ENCODE data around the gene GAP43.

Gene GAP43

DNA sequence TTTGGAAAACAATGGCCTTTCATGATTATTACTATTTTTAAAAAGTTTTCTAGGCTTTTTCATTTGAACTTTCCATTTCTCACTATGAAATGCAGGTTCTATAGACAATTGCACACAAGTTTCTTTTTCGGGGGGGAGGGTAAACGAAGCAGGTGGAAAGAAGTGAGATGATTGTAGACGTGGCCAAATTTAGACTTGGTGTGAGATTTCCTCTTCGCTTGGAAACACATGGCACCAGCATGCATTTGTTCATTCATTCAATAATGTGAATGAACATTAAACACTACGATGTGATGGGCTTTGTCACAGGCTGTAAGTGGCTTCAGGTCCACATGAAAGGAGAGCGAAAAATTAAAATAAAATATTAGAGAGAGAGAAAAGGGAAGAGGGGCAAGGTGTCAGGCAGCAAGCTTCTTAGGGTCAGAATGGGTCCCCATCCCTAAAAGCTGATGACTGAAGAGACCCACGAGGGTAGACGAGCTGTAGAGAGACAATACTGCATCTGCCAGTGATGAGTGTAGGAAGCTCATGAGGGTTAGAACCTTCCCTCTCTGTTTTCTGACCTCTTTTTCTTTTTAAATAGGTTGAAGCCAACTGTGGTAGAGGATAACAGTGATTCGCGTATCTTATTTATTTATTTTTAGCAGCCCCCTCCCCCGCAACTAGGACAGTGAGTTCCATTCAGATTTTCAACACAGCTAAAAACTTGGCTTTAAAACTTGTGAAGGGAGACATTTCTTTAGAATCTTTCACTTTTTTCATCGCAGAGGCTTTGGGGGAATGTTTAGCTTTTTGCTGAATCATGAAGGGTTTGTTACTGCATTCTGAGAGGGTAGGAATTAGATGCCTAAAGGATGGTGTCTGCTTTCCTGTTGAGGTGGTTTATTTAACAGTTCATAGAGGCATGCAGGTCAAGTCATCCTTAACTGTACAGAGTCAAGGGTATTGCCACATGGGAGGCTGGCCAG lies 36.2 kb downstream of the GAP43 start:
- no peaks in the 10 kb centered on the region for H3K27me3 ChIP-seq (ENCODE audit: control insufficient read depth in 1 of 2, insufficient read depth in 2 of 2, low read length in 2 of 2)
- H3K27ac ChIP-seq (ENCODE audit: low read depth, low read length): no peak overlapping the region
- H3K36me3 ChIP-seq (ENCODE audit: control insufficient read depth in 1 of 2, insufficient read depth in 2 of 2, low read length in 2 of 2): no peaks in the 10 kb centered on the region
- peak overlapping the region; percentile 83 to 89 for H3K4me3 ChIP-seq (ENCODE audit: low read depth in 1 of 2, low read length in 2 of 2)
- peaks cover 0 to 15% of the 10 kb centered on the region in 2 donors for H3K4me1 ChIP-seq (ENCODE audit: control insufficient read depth in 1 of 2, insufficient read depth in 2 of 2, low read length in 2 of 2)
- H3K9ac ChIP-seq (ENCODE audit: low read depth in 1 of 2, low read length in 2 of 2): peak overlapping the region; percentile 53 to 74
- no peaks in the 10 kb centered on the region for H3K9me3 ChIP-seq (ENCODE audit: control insufficient read depth in 1 of 2, low read length in 2 of 2)

DNA sequence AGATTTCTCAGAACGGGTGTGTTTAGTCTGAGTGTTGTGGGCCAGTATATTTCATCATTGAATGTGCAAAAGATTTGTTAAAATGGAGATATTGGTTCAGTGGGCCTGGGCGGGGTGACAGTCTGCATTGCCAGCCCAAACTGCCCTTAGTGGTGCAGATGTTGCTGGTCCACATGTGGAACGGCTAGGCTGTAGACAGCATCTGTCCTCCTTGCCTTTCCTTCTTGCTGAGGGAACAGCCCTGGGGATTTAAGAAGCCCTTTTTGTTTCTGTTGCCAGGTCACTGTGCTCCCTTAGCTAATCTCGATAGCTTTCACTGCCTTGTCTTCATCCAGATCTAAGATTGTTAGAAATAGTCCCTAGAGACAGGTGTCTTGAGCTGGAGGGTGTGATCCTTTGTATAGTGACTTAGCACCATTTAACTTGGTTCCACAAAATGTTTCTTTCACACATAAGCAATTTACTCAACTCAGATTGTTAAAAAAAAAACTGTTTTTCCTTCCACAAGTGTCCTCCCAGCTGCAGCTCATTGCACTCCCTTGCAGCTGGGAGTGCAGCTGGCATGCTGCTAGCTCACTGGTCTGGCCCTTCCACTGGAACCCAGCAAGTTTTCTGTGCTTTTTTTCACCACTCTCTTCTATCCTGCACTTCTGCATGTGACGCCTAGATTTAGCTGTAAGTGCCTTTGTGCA lies 37.5 kb downstream of the GAP43 start:
- no peaks in the 10 kb centered on the region for H3K27me3 ChIP-seq (ENCODE audit: control insufficient read depth in 1 of 2, insufficient read depth in 2 of 2, low read length in 2 of 2)
- no peak overlapping the region for H3K27ac ChIP-seq (ENCODE audit: low read depth, low read length)
- no peaks in the 10 kb centered on the region for H3K9me3 ChIP-seq (ENCODE audit: control insufficient read depth in 1 of 2, low read length in 2 of 2)

DNA sequence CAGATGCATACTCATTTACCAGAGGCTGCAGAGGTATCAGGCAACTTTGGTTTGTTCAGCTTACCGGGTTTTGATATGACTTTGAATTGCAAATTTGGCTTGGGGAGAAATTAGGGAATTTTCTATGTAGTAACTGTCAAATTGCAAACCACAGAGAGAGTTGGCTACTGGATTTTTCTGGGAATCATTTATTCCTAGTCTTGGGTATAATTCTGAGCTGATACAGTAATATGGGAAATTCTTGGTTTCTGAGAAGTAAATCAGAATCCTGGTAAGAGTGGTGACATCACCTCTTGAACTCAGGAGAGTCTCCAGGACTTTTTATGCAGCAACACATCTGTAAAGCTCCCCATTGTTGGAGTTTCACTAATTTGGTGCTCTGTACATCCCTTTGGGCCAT lies 39.0 kb downstream of the GAP43 start:
- H3K9me3 ChIP-seq (ENCODE audit: control insufficient read depth in 1 of 2, low read length in 2 of 2): no peaks in the 10 kb centered on the region
- no peaks in the 10 kb centered on the region for H3K36me3 ChIP-seq (ENCODE audit: control insufficient read depth in 1 of 2, insufficient read depth in 2 of 2, low read length in 2 of 2)
- no peak overlapping the region for H3K9ac ChIP-seq (ENCODE audit: low read depth in 1 of 2, low read length in 2 of 2)
- H3K4me3 ChIP-seq (ENCODE audit: low read depth in 1 of 2, low read length in 2 of 2): no peak overlapping the region
- H3K27me3 ChIP-seq (ENCODE audit: control insufficient read depth in 1 of 2, insufficient read depth in 2 of 2, low read length in 2 of 2): no peaks in the 10 kb centered on the region
- no peak overlapping the region for H3K27ac ChIP-seq (ENCODE audit: low read depth, low read length)
- peaks cover 0 to 15% of the 10 kb centered on the region in 2 donors for H3K4me1 ChIP-seq (ENCODE audit: control insufficient read depth in 1 of 2, insufficient read depth in 2 of 2, low read length in 2 of 2)

More for the DNA sequence above, 37.5 kb downstream of the GAP43 start:
- H3K9ac ChIP-seq (ENCODE audit: low read depth in 1 of 2, low read length in 2 of 2): no peak overlapping the region
- no peaks in the 10 kb centered on the region for H3K36me3 ChIP-seq (ENCODE audit: control insufficient read depth in 1 of 2, insufficient read depth in 2 of 2, low read length in 2 of 2)
- H3K4me3 ChIP-seq (ENCODE audit: low read depth in 1 of 2, low read length in 2 of 2): no peak overlapping the region
- H3K4me1 ChIP-seq (ENCODE audit: control insufficient read depth in 1 of 2, insufficient read depth in 2 of 2, low read length in 2 of 2): peaks cover 0 to 15% of the 10 kb centered on the region in 2 donors

DNA sequence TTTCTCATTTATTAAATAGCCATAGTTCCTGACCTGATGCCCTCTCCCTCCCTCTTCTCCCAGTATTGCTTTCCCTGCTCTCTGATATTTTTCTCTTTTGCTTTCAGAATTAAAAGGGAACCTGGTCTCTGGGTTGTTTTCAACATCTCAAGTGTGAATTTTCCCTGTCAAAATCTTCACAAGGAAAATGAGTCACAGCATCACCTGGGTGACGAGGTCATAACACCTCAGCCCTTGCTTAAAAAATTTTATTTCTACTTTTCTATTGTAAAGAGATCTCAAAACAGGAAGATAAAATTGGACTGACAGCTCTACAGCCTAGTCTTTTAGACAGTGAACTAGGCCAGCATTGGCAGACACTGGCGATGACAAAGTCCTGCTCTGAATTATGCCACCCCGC lies 40.1 kb downstream of the GAP43 start:
- no peak overlapping the region for H3K4me3 ChIP-seq (ENCODE audit: low read depth in 1 of 2, low read length in 2 of 2)
- H3K27me3 ChIP-seq (ENCODE audit: control insufficient read depth in 1 of 2, insufficient read depth in 2 of 2, low read length in 2 of 2): no peaks in the 10 kb centered on the region
- no peaks in the 10 kb centered on the region for H3K9me3 ChIP-seq (ENCODE audit: control insufficient read depth in 1 of 2, low read length in 2 of 2)
- no peaks in the 10 kb centered on the region for H3K36me3 ChIP-seq (ENCODE audit: control insufficient read depth in 1 of 2, insufficient read depth in 2 of 2, low read length in 2 of 2)
- H3K4me1 ChIP-seq (ENCODE audit: control insufficient read depth in 1 of 2, insufficient read depth in 2 of 2, low read length in 2 of 2): peaks cover 0 to 8% of the 10 kb centered on the region in 2 donors
- H3K27ac ChIP-seq (ENCODE audit: low read depth, low read length): no peak overlapping the region
- no peak overlapping the region for H3K9ac ChIP-seq (ENCODE audit: low read depth in 1 of 2, low read length in 2 of 2)

DNA sequence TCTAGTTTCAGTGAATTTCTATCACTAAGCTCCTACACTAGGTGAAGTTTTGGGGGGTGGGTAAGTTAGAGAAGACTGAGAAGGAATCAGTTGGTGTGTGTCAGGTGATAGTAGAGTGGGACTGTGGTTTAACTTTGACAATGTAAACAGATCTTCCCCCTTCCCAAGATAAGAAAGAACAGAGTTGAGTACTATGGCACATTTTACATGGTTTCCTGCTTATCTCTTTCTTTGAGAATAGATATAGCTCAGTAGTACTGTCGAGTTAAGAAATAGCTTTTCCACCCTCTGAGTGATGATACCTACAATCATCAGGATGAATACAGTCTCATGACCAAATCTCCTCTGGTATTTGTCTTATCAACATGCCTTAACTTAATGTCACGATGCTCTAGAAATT lies 42.8 kb downstream of the GAP43 start:
- Histone ChIP-seq H3K36me3 (ENCODE audit: control insufficient read depth in 1 of 2, insufficient read depth in 2 of 2, low read length in 2 of 2) (no peaks in the 10 kb centered on the region), H3K27ac (ENCODE audit: low read depth, low read length) (no peak overlapping the region), H3K9me3 (ENCODE audit: control insufficient read depth in 1 of 2, low read length in 2 of 2) (no peaks in the 10 kb centered on the region), H3K4me1 (ENCODE audit: control insufficient read depth in 1 of 2, insufficient read depth in 2 of 2, low read length in 2 of 2) (no peaks in the 10 kb centered on the region), H3K9ac (ENCODE audit: low read depth in 1 of 2, low read length in 2 of 2) (no peak overlapping the region), H3K27me3 (ENCODE audit: control insufficient read depth in 1 of 2, insufficient read depth in 2 of 2, low read length in 2 of 2) (no peaks in the 10 kb centered on the region), H3K4me3 (ENCODE audit: low read depth in 1 of 2, low read length in 2 of 2) (no peak overlapping the region)

DNA sequence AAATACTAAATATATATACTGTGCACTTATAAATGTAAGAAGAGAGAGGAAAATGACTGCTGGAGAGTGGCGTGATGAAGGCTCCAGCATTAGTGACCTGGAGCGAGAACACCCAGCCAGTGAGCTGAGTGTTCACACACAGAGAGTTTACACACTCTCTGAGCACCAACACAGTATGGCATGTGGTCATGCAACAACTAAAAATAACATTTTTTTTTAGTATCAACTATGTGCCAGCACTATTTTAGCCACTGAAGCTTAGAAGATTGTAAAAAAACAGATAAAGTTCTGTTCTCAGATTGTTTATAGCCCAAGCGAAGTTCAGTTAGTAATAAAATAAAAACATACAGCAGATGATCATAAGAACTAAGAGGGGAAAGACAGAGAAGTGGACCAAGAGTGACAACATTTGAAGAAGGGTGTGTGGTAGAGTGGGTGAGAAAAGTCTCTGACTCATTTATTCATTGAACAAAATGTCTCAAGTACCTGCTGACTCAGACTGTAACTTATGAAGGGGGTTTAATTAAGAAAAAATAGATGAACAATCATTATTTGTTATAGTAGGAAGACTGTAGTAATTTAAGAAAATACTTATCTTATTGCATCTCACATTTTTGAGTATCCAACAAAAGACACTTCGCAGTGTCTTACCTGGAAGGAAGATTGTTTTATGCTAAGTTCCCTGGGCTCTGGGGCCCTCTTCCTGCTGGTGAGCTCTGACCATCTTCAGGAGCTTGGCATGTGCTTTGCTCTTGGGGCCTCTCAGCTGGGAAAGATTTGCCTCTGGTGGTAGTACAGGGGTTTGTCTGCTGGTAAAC lies 43.8 kb downstream of the GAP43 start:
- H3K27me3 ChIP-seq (ENCODE audit: control insufficient read depth in 1 of 2, insufficient read depth in 2 of 2, low read length in 2 of 2): no peaks in the 10 kb centered on the region
- no peak overlapping the region for H3K4me3 ChIP-seq (ENCODE audit: low read depth in 1 of 2, low read length in 2 of 2)
- H3K4me1 ChIP-seq (ENCODE audit: control insufficient read depth in 1 of 2, insufficient read depth in 2 of 2, low read length in 2 of 2): no peaks in the 10 kb centered on the region
- no peaks in the 10 kb centered on the region for H3K36me3 ChIP-seq (ENCODE audit: control insufficient read depth in 1 of 2, insufficient read depth in 2 of 2, low read length in 2 of 2)
- no peak overlapping the region for H3K9ac ChIP-seq (ENCODE audit: low read depth in 1 of 2, low read length in 2 of 2)
- no peaks in the 10 kb centered on the region for H3K9me3 ChIP-seq (ENCODE audit: control insufficient read depth in 1 of 2, low read length in 2 of 2)
- no peak overlapping the region for H3K27ac ChIP-seq (ENCODE audit: low read depth, low read length)

DNA sequence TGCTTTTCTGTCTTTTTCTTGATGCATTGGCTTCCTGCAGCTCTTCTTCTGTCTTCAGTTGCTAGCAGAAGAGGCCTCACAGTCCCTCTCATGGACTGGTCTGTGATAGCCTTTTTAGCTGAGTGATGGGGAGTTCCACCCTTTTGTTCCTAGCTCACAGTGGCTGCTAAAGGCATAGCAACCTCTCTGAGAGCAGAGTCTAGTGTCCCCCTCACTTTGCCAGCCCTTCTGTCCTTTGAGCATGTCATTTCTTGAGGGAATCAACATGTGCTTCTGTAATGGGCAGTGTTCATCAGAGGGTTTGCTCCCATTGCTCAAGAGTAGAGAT lies 44.4 kb downstream of the GAP43 start:
- no peak overlapping the region for H3K9ac ChIP-seq (ENCODE audit: low read depth in 1 of 2, low read length in 2 of 2)
- H3K27ac ChIP-seq (ENCODE audit: low read depth, low read length): no peak overlapping the region
- no peaks in the 10 kb centered on the region for H3K9me3 ChIP-seq (ENCODE audit: control insufficient read depth in 1 of 2, low read length in 2 of 2)
- no peaks in the 10 kb centered on the region for H3K27me3 ChIP-seq (ENCODE audit: control insufficient read depth in 1 of 2, insufficient read depth in 2 of 2, low read length in 2 of 2)
- H3K36me3 ChIP-seq (ENCODE audit: control insufficient read depth in 1 of 2, insufficient read depth in 2 of 2, low read length in 2 of 2): no peaks in the 10 kb centered on the region
- H3K4me3 ChIP-seq (ENCODE audit: low read depth in 1 of 2, low read length in 2 of 2): no peak overlapping the region
- H3K4me1 ChIP-seq (ENCODE audit: control insufficient read depth in 1 of 2, insufficient read depth in 2 of 2, low read length in 2 of 2): no peaks in the 10 kb centered on the region

DNA sequence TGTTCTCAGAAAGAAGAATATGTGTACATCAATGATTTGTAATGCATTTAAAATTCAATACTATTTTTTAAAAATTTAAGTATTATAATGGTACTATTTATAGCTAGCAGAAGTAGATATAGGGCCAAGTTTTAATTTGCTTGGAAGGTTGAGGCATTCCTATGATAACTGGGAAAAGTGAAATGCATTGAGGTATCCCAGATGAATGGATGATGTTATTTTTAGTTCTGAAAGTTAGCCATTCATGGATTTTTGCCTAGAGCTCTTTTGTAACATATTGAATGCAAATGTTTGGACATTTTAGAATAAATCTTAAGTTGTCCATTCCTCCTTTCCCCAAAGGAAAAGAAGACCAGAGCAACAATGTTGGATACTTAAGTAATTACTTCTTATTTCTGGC lies 47.6 kb downstream of the GAP43 start:
- no peak overlapping the region for H3K27ac ChIP-seq (ENCODE audit: low read depth, low read length)
- no peaks in the 10 kb centered on the region for H3K27me3 ChIP-seq (ENCODE audit: control insufficient read depth in 1 of 2, insufficient read depth in 2 of 2, low read length in 2 of 2)
- H3K36me3 ChIP-seq (ENCODE audit: control insufficient read depth in 1 of 2, insufficient read depth in 2 of 2, low read length in 2 of 2): no peaks in the 10 kb centered on the region
- no peaks in the 10 kb centered on the region for H3K9me3 ChIP-seq (ENCODE audit: control insufficient read depth in 1 of 2, low read length in 2 of 2)
- no peaks in the 10 kb centered on the region for H3K4me1 ChIP-seq (ENCODE audit: control insufficient read depth in 1 of 2, insufficient read depth in 2 of 2, low read length in 2 of 2)
- H3K9ac ChIP-seq (ENCODE audit: low read depth in 1 of 2, low read length in 2 of 2): no peak overlapping the region
- no peak overlapping the region for H3K4me3 ChIP-seq (ENCODE audit: low read depth in 1 of 2, low read length in 2 of 2)

DNA sequence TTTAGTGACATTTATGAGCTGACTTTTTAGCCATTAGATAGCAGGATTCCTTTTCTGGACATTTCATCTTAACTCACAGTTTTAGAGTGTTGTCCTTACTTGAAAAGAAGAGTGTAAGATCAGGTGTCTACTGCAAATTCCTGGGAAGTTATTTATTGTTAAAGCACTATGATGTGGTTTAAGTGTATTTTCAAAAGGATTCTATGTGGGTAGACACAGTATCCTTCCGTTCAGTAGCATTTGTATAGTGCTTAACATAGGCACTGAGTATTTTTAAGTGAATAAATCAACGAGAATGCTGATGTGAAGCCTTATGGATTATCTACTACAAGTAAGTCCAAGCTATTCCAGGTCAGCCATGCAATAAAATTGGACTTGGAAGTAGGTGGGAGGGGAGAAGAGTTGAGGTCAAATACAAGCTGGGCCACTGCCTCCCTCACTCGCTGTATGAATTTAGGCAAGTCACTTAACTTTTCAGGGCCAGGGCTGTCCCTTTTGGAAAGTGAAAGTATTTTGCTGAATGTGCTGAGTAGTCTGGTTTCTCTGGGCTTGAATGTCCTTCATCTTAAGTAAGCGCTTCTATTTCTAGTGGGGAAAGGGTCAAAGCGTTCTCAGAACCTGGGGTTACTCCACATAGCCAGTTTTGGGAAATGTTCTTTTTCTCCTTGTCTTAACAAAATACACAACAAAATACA lies 48.6 kb downstream of the GAP43 start:
- H3K9ac ChIP-seq (ENCODE audit: low read depth in 1 of 2, low read length in 2 of 2): no peak overlapping the region
- no peaks in the 10 kb centered on the region for H3K9me3 ChIP-seq (ENCODE audit: control insufficient read depth in 1 of 2, low read length in 2 of 2)
- H3K27ac ChIP-seq (ENCODE audit: low read depth, low read length): no peak overlapping the region
- no peaks in the 10 kb centered on the region for H3K4me1 ChIP-seq (ENCODE audit: control insufficient read depth in 1 of 2, insufficient read depth in 2 of 2, low read length in 2 of 2)
- H3K36me3 ChIP-seq (ENCODE audit: control insufficient read depth in 1 of 2, insufficient read depth in 2 of 2, low read length in 2 of 2): no peaks in the 10 kb centered on the region
- H3K27me3 ChIP-seq (ENCODE audit: control insufficient read depth in 1 of 2, insufficient read depth in 2 of 2, low read length in 2 of 2): no peaks in the 10 kb centered on the region
- H3K4me3 ChIP-seq (ENCODE audit: low read depth in 1 of 2, low read length in 2 of 2): no peak overlapping the region

All from duodenal mucosa (tissue), 2 donors.